MCF 10A (cell line): ENCODE data around the gene MUC7. TPM values are rescaled to one million over a fixed set of nuclear protein-coding genes. Genes with fewer than 3 reads are reported as not detected.
A peak's percentile ranks its signal among the peaks of the same experiment; 100 is the strongest.

Source experiments
- Bru-seq: library from RNA; stranded (reverse); fragments of 400-500 nt; gene quantifications from one replicate; lab custom pipeline; 2021; lab: Mats Ljungman, UMichigan
- BruChase-seq, 2 experiments: library from RNA; stranded (reverse); fragments of 400-500 nt; gene quantifications; one replicate each; lab custom pipeline; 2021; lab: Mats Ljungman, UMichigan
- BruUV-seq: library from RNA; stranded (reverse); fragments of 400-500 nt; replicated peaks from 2 replicates; lab custom pipeline; 2021; lab: Mats Ljungman, UMichigan
- CTCF ChIA-PET: fragments of 300-600 bp; sonication (Branson Sonifier 250); formaldehyde crosslinking; extraction: SDS; loops from one replicate; lab custom pipeline; 2021; ENCODE audit warnings: antibody characterized with exemption, inconsistent platforms; lab: Yijun Ruan, JAX
- POLR2A ChIA-PET: fragments of 300-600, 350-650 bp; sonication (Branson Sonifier 250); formaldehyde crosslinking; extraction: SDS; loops from one replicate; lab custom pipeline; 2020; ENCODE audit warnings: antibody characterized with exemption, inconsistent platforms; lab: Yijun Ruan, JAX
- DNase-seq: peaks from one replicate; pipeline ENCODE4 v3.0.0-alpha.2; 2018; ENCODE audit not compliant: unreplicated experiment
- H3K27ac Mint-ChIP-seq: one replicate; pipeline ENCODE4 v1.8.0; 2022; ENCODE audit warnings: mild to moderate bottlenecking, low read depth, mixed read lengths; ENCODE audit not compliant: unreplicated experiment
- H3K27me3 Mint-ChIP-seq: one replicate; pipeline ENCODE4 v1.8.0; 2022; ENCODE audit warnings: mixed read lengths; ENCODE audit not compliant: insufficient read depth, unreplicated experiment
- H3K36me3 Mint-ChIP-seq: one replicate; pipeline ENCODE4 v1.8.0; 2022; ENCODE audit warnings: mild to moderate bottlenecking, moderate library complexity, mixed read lengths; ENCODE audit not compliant: insufficient read depth, unreplicated experiment
- H3K4me1 Mint-ChIP-seq: one replicate; pipeline ENCODE4 v1.8.0; 2022; ENCODE audit warnings: mixed read lengths; ENCODE audit not compliant: insufficient read depth, unreplicated experiment
- H3K4me3 Mint-ChIP-seq: one replicate; pipeline ENCODE4 v1.8.0; 2022; ENCODE audit warnings: mild to moderate bottlenecking, moderate library complexity, mixed read lengths; ENCODE audit not compliant: unreplicated experiment
- H3K9me3 Mint-ChIP-seq: one replicate; pipeline ENCODE4 v1.8.0; 2022; ENCODE audit warnings: mixed read lengths; ENCODE audit not compliant: unreplicated experiment
- intact Hi-C: fragments of 100-400 bp; cut with micrococcal nuclease; formaldehyde crosslinking; loops from 2 replicates; pipeline ENCODE4 v1.14.1; 2022
- long read RNA-seq: library from polyadenylated mRNA; stranded (forward); transcript quantifications from one replicate; pipeline ENCODE4 v2.0.0, GENCODE V29; 2022
- total RNA-seq: library from RNA; stranded (reverse); gene quantifications from 2 replicates; pipeline ENCODE4 v1.2.3, GENCODE V29; 2022
- TF ChIP-seq, protein P1 (sequence below): fragments of 200-600 bp; IDR thresholded peaks from one replicate; pipeline ENCODE4 v1.8.0; 2022; ENCODE audit warnings: antibody characterized with exemption, mild to moderate bottlenecking; ENCODE audit not compliant: unreplicated experiment

MUC7 gene
- not detected in 2 replicates for total RNA-seq
- Bru-seq, nascent RNA: percentile 2 among the genes with signal in this experiment
- percentile 4 among the genes with signal in this experiment for BruChase-seq, experiment 1, labeled RNA remaining after a 6-hour chase
- BruChase-seq, experiment 2, labeled RNA remaining after a 2-hour chase: not detected
- long read RNA-seq: 0 reads

DNA sequence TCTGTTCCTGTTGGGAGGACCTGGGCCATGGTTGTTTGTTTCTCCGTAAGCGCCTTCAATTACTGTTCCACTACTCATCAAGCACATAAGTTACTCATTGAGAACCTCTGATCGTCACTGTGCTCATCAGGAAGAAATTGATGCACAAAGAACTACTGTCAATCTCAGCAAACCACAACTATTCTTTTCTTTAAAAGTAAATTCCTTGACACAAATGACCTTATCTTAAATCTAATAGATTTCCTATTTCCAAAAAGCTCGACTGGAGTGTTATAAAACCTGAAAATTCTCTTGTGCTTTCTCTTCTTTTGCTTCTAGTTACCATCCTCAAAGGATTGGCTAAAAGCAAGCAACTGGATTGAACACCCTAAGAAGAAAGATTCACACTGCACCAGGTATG lies at the start of gene MUC7:
TSS of gene MUC7 (plus strand) at position 301 of the 400 bp plus-strand sequence. CDS start 1,825 bp downstream, outside the sequence.
- ChIA-PET POLR2A (no interaction called here), CTCF (interaction anchor here (0.6 kb wide), 1 partner anchor 39 kb away, joined by 3 read pairs; no protein-coding TSS in a partner anchor)
- no peak for DNase-seq
- Mint-ChIP-seq H3K27ac (no peak within 1 kb of the TSS), H3K36me3 (no peaks in the 10 kb centered on the region), H3K4me3 (no peak within 1 kb of the TSS), H3K4me1 (peaks cover 6% of the 10 kb centered on the region), H3K27me3 (no peaks in the 10 kb centered on the region), H3K9me3 (peaks cover 18% of the 10 kb centered on the region)
- intact Hi-C loops: no loop called here
- no TSS peak for BruUV-seq
- TF ChIP-seq, protein P1, sequence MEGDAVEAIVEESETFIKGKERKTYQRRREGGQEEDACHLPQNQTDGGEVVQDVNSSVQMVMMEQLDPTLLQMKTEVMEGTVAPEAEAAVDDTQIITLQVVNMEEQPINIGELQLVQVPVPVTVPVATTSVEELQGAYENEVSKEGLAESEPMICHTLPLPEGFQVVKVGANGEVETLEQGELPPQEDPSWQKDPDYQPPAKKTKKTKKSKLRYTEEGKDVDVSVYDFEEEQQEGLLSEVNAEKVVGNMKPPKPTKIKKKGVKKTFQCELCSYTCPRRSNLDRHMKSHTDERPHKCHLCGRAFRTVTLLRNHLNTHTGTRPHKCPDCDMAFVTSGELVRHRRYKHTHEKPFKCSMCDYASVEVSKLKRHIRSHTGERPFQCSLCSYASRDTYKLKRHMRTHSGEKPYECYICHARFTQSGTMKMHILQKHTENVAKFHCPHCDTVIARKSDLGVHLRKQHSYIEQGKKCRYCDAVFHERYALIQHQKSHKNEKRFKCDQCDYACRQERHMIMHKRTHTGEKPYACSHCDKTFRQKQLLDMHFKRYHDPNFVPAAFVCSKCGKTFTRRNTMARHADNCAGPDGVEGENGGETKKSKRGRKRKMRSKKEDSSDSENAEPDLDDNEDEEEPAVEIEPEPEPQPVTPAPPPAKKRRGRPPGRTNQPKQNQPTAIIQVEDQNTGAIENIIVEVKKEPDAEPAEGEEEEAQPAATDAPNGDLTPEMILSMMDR: no peak

DNA sequence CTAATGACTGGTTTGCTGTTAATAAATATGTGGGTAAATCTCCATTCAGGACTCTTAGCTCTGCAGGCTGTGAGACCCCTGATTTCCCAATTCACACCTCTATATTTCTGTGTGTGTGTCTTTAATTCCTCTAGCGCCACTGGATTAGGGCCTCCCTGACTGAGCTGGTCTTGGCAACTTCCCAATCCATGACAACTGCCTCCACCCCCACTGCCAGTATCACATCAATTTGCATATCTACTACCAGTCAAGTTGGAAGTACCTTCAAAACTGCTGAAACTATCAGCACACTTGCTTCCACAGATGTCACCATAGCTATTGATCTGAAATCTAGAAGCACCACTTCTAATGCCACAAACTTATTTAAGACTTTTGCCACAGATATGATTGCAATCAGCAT lies 46.7 kb upstream of the MUC7 start:
- CTCF ChIA-PET: no interaction called here

DNA sequence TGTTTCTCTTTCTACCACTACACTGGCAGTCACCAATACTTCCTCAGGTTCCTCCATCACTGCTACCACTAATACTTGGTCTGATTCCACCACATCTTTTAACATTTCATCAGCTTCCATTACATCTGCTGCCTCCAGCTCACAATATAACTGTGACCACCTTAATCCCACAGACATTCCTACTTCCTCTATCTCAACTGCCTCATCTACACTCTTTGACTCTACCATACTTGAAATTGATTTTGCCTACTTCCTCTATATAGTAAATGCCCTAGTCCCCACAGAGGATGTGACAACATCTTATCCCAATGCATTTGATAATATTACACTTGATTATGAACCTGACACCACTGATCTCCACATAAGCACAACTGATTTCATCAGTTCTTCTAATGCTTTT lies 45.2 kb upstream of the MUC7 start:
- intact Hi-C loops: no loop called here
- POLR2A ChIA-PET: no interaction called here
- H3K9me3 Mint-ChIP-seq: peaks cover 6% of the 10 kb centered on the region
- peaks cover 4% of the 10 kb centered on the region for H3K4me1 Mint-ChIP-seq
- H3K4me3 Mint-ChIP-seq: no peak overlapping the region
- CTCF ChIA-PET: no interaction called here
- H3K27me3 Mint-ChIP-seq: no peaks in the 10 kb centered on the region
- no TSS peak for BruUV-seq
- no peaks in the 10 kb centered on the region for H3K36me3 Mint-ChIP-seq
- no peak overlapping the region for H3K27ac Mint-ChIP-seq
- TF ChIP-seq, protein P1: no peak
- DNase-seq: no peak

More for the DNA sequence above, 46.7 kb upstream of the MUC7 start:
- peaks cover 6% of the 10 kb centered on the region for H3K9me3 Mint-ChIP-seq
- H3K4me1 Mint-ChIP-seq: peaks cover 4% of the 10 kb centered on the region
- no TSS peak for BruUV-seq
- H3K27me3 Mint-ChIP-seq: no peaks in the 10 kb centered on the region
- H3K4me3 Mint-ChIP-seq: no peak overlapping the region
- H3K27ac Mint-ChIP-seq: no peak overlapping the region
- no peaks in the 10 kb centered on the region for H3K36me3 Mint-ChIP-seq
- TF ChIP-seq, protein P1: no peak
- intact Hi-C loops: no loop called here
- POLR2A ChIA-PET: no interaction called here
- DNase-seq: peak; percentile 45

DNA sequence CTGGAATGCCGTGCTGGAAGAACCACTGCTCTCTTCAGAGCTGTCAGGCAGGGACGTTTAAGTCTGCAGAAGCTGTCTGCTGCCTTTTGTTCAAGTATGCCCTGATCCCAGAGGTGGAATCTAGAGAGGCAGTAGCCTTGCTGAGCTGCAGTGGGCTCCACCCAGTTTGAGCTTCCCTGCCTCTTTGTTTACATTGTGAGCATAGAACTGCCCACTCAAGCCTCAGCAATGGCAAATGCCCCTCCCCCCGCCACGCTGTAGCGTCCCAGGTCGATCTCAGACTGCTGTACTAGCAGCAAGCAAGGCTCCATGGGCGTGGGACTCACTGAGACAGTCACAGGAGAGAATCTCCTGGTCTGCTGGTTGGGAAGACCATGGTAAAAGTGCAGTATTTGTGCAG lies 34.8 kb upstream of the MUC7 start:
- ChIA-PET CTCF (interaction anchor here (0.6 kb wide), 1 partner anchor 124 kb away, joined by 3 read pairs; no protein-coding TSS in a partner anchor), POLR2A (no interaction called here)
- Mint-ChIP-seq H3K4me3 (no peak overlapping the region), H3K4me1 (no peaks in the 10 kb centered on the region), H3K27ac (no peak overlapping the region), H3K9me3 (no peaks in the 10 kb centered on the region), H3K27me3 (peaks cover 20% of the 10 kb centered on the region), H3K36me3 (no peaks in the 10 kb centered on the region)
- DNase-seq: no peak
- intact Hi-C loops: no loop called here
- BruUV-seq: no TSS peak
- TF ChIP-seq, protein P1: no peak
